ENCODE data around the gene F13A1.

The F13A1 gene

GRCh38 chr6:6125495-6125894 is 195.0 kb downstream of the F13A1 start:
- in situ Hi-C loops (cut with HindIII; ENCODE audit: low sequenced_read_pairs): no loop called here
- DNase-seq (ENCODE audit: low read depth, low spot score): no peak
- no peak for TF ChIP-seq CTCF (IDR thresholded peaks at IDR 0.05; ENCODE audit: low read depth, low read length)
- no peak overlapping the region for H3K4me3 ChIP-seq (ENCODE audit: low read depth, low read length)

- no peak for TF ChIP-seq CTCF (IDR thresholded peaks at IDR 0.05; ENCODE audit: low read depth, low read length)
- no peak for DNase-seq (ENCODE audit: low read depth, low spot score)
- no peak overlapping the region for H3K4me3 ChIP-seq (ENCODE audit: low read depth, low read length)
- in situ Hi-C loops (cut with HindIII; ENCODE audit: low sequenced_read_pairs): no loop called here
Observed at GRCh38 chr6:6123803-6124202, 196.7 kb downstream of the F13A1 start.

- no peak overlapping the region for H3K4me3 ChIP-seq (ENCODE audit: low read depth, low read length)
- DNase-seq (ENCODE audit: low read depth, low spot score): no peak
- in situ Hi-C loops (cut with HindIII; ENCODE audit: low sequenced_read_pairs): no loop called here
- TF ChIP-seq CTCF (IDR thresholded peaks at IDR 0.05; ENCODE audit: low read depth, low read length): no peak
Observed at GRCh38 chr6:6121943-6122342, 198.5 kb downstream of the F13A1 start.

GRCh38 chr6:6105472-6106036 is 214.9 kb downstream of the F13A1 start:
- TF ChIP-seq CTCF (IDR thresholded peaks at IDR 0.05; ENCODE audit: low read depth, low read length): no peak
- in situ Hi-C loops (cut with HindIII; ENCODE audit: low sequenced_read_pairs): no loop called here
- H3K4me3 ChIP-seq (ENCODE audit: low read depth, low read length): no peak overlapping the region
- no peak for DNase-seq (ENCODE audit: low read depth, low spot score)

Measured in astrocyte of the spinal cord (primary cell).